H9 (cell line): ENCODE measurements around the gene CEACAM5. TPM values are rescaled to one million over a fixed set of nuclear protein-coding genes. Genes with fewer than 3 reads are reported as not detected.

Source experiments
- DNase-seq: peaks from one replicate; pipeline ENCODE4 v3.0.0-alpha.2; 2017
- H2AFZ ChIP-seq: one replicate; pipeline ENCODE4 v1.6.1; 2013; ENCODE audit warnings: mild to moderate bottlenecking, low read length, control low read depth, moderate library complexity
- H2AK5ac ChIP-seq: 2 replicates; pipeline ENCODE4 v1.6.1; 2013; ENCODE audit warnings: low read length, control low read depth, mixed read lengths; ENCODE audit not compliant: insufficient read length
- H2BK120ac ChIP-seq: one replicate; pipeline ENCODE4 v1.6.1; 2013; ENCODE audit warnings: low read depth, mild to moderate bottlenecking, low read length, control low read depth, inconsistent platforms; ENCODE audit not compliant: poor library complexity, severe bottlenecking
- H2BK12ac ChIP-seq: 2 replicates; pipeline ENCODE4 v1.6.1; 2013; ENCODE audit warnings: low read length, control low read depth, mixed read lengths, low read depth; ENCODE audit not compliant: insufficient read length
- H2BK15ac ChIP-seq: 2 replicates; pipeline ENCODE4 v1.6.1; 2013; ENCODE audit warnings: low read depth, low read length, control low read depth
- H2BK20ac ChIP-seq: one replicate; pipeline ENCODE4 v1.6.1; 2013; ENCODE audit warnings: low read depth, mild to moderate bottlenecking, low read length, control low read depth, inconsistent platforms; ENCODE audit not compliant: poor library complexity, severe bottlenecking
- H2BK5ac ChIP-seq: 2 replicates; pipeline ENCODE4 v1.6.1; 2013; ENCODE audit warnings: low read length, control low read depth, mixed read lengths; ENCODE audit not compliant: insufficient read length
- H3K14ac ChIP-seq: 2 replicates; pipeline ENCODE4 v1.6.1; 2013; ENCODE audit warnings: low read length, control low read depth; ENCODE audit not compliant: insufficient read depth
- H3K18ac ChIP-seq: 2 replicates; pipeline ENCODE4 v1.6.1; 2013; ENCODE audit warnings: low read depth, mild to moderate bottlenecking, mixed read lengths, low read length, control low read depth; ENCODE audit not compliant: insufficient read length
- H3K23ac ChIP-seq: 2 replicates; pipeline ENCODE4 v1.6.1; 2013; ENCODE audit warnings: low read length, control low read depth, mixed read lengths, low read depth; ENCODE audit not compliant: insufficient read length
- H3K23me2 ChIP-seq: 2 replicates; pipeline ENCODE4 v1.6.1; 2013; ENCODE audit warnings: low read depth, mild to moderate bottlenecking, mixed read lengths, low read length, control low read depth; ENCODE audit not compliant: insufficient read length, poor library complexity, severe bottlenecking
- H3K27ac ChIP-seq: 2 replicates; pipeline ENCODE4 v1.5.1; 2013; ENCODE audit warnings: low read length, control low read depth, mixed read lengths, low read depth; ENCODE audit not compliant: insufficient read length
- H3K27me3 ChIP-seq: 2 replicates; pipeline ENCODE4 v1.6.1; 2013; ENCODE audit warnings: low read length, control low read depth, inconsistent platforms; ENCODE audit not compliant: insufficient read depth
- H3K4ac ChIP-seq: 2 replicates; pipeline ENCODE4 v1.6.1; 2013; ENCODE audit warnings: low read depth, mild to moderate bottlenecking, control low read depth, inconsistent platforms, low read length, moderate library complexity
- H3K4me1 ChIP-seq: 2 replicates; pipeline ENCODE4 v1.6.1; 2013; ENCODE audit warnings: low read length, control low read depth, inconsistent platforms; ENCODE audit not compliant: insufficient read depth
- H3K4me2 ChIP-seq: 2 replicates; pipeline ENCODE4 v1.6.1; 2013; ENCODE audit warnings: low read length, control low read depth, mixed read lengths; ENCODE audit not compliant: insufficient read length, insufficient read depth
- H3K56ac ChIP-seq: 2 replicates; pipeline ENCODE4 v1.6.1; 2013; ENCODE audit warnings: low read depth, mild to moderate bottlenecking, mixed read lengths, low read length, control low read depth; ENCODE audit not compliant: insufficient read length
- H3K79me1 ChIP-seq: 2 replicates; pipeline ENCODE4 v1.6.1; 2013; ENCODE audit warnings: low read depth, mild to moderate bottlenecking, moderate library complexity, low read length, control low read depth, inconsistent platforms; ENCODE audit not compliant: insufficient read depth, poor library complexity, severe bottlenecking
- H3K79me2 ChIP-seq: 2 replicates; pipeline ENCODE4 v1.6.1; 2013; ENCODE audit warnings: low read length, control low read depth, inconsistent platforms; ENCODE audit not compliant: insufficient read depth
- H3K9ac ChIP-seq: 2 replicates; pipeline ENCODE4 v1.6.1; 2013; ENCODE audit warnings: low read length, control low read depth, mixed read lengths; ENCODE audit not compliant: insufficient read length; ENCODE audit errors: extremely low read depth
- H3K9me3 ChIP-seq: one replicate; pipeline ENCODE4 v1.6.1; 2013; ENCODE audit warnings: low read depth, low read length, inconsistent platforms; ENCODE audit not compliant: control insufficient read depth
- H3T11ph ChIP-seq: one replicate; pipeline ENCODE4 v1.6.1; 2013; ENCODE audit warnings: mild to moderate bottlenecking, low read length, control low read depth, inconsistent platforms
- H4K20me1 ChIP-seq: one replicate; pipeline ENCODE4 v1.6.1; 2013; ENCODE audit not compliant: control insufficient read depth, insufficient read length, insufficient read depth
- H4K5ac ChIP-seq: 2 replicates; pipeline ENCODE4 v1.6.1; 2013; ENCODE audit warnings: low read depth, mild to moderate bottlenecking, mixed read lengths, low read length, control low read depth; ENCODE audit not compliant: insufficient read length
- H4K8ac ChIP-seq: replicated peaks from 2 replicates; pipeline ENCODE4 v1.6.1; 2013; ENCODE audit warnings: low read length, control low read depth, mixed read lengths, low read depth; ENCODE audit not compliant: insufficient read length
- H4K91ac ChIP-seq: 2 replicates; pipeline ENCODE4 v1.6.1; 2013; ENCODE audit warnings: low read depth, mild to moderate bottlenecking, moderate library complexity, mixed read lengths, low read length, control low read depth; ENCODE audit not compliant: insufficient read length
- H3K27ac Mint-ChIP-seq, 3 experiments: 2 replicates in 2 of 3; 3 replicates in 1 of 3; pipeline ENCODE4 v1.8.0; 2020 to 2021; ENCODE audit warnings: mixed read lengths in 3 of 3, mild to moderate bottlenecking in 1 of 3, moderate library complexity in 1 of 3
- H3K27me3 Mint-ChIP-seq: 2 replicates; pipeline ENCODE4 v1.8.0; 2021; ENCODE audit warnings: low read depth, mild to moderate bottlenecking, moderate library complexity, mixed read lengths
- H3K36me3 Mint-ChIP-seq, 3 experiments: 2 replicates in 2 of 3; 3 replicates in 1 of 3; pipeline ENCODE4 v1.8.0; 2020 to 2021; ENCODE audit warnings: low read depth in 3 of 3, mixed read lengths in 3 of 3; ENCODE audit not compliant: insufficient read depth in 1 of 3
- H3K4me1 Mint-ChIP-seq, 2 experiments: 2 replicates each; pipeline ENCODE4 v1.8.0; 2020; ENCODE audit warnings: mixed read lengths in 2 of 2
- H3K4me3 Mint-ChIP-seq, 2 experiments: 2 replicates in 1 of 2; 3 replicates in 1 of 2; pipeline ENCODE4 v1.8.0; 2020 to 2021; ENCODE audit warnings: mild to moderate bottlenecking in 2 of 2, mixed read lengths in 2 of 2, moderate library complexity in 1 of 2
- H3K9me3 Mint-ChIP-seq, 2 experiments: 2 replicates in 1 of 2; 3 replicates in 1 of 2; pipeline ENCODE4 v1.8.0; 2020; ENCODE audit warnings: mild to moderate bottlenecking in 2 of 2, mixed read lengths in 2 of 2, moderate library complexity in 1 of 2
- CTCF ChIP-seq: fragments of 200-600 bp; sonication (generic); conservative IDR thresholded peaks from 3 replicates; pipeline ENCODE4 v1.8.0; 2021; ENCODE audit warnings: antibody characterized with exemption, mild to moderate bottlenecking
- WGBS: extraction: QIAGEN DNeasy Blood & Tissue Kit; methylation state at CpG from one replicate; pipeline ENCODE4 v1.1.7; 2013; ENCODE audit warnings: missing lambda C conversion rate, low lambda C conversion rate, mixed read lengths; ENCODE audit not compliant: insufficient read length; ENCODE audit errors: extremely low coverage; 5-methylcytosine and 5-hydroxymethylcytosine counted together
- total RNA-seq: library from RNA; stranded (reverse); gene quantifications from 2 replicates; pipeline ENCODE4 v1.2.1, GENCODE V29; 2021

CEACAM5 gene
- total RNA-seq, 1 experiment from 2014 or later: not detected

GRCh38 chr19:41696402-41697197, 11.8 kb upstream of the CEACAM5 start:
- Histone ChIP-seq H4K20me1 (no peaks in the 10 kb centered on the region), H3K4me1 (no peaks in the 10 kb centered on the region), H3K27me3 (no peaks in the 10 kb centered on the region), H2BK12ac (no peak overlapping the region), H3K56ac (no peak overlapping the region), H2BK5ac (no peak overlapping the region), H3K79me2 (no peaks in the 10 kb centered on the region), H3T11ph (no peak overlapping the region), H2BK120ac (no peak overlapping the region), H3K79me1 (no peaks in the 10 kb centered on the region), H3K23me2 (no peaks in the 10 kb centered on the region), H4K5ac (no peak overlapping the region), H4K91ac (no peak overlapping the region), H3K18ac (no peak overlapping the region), H3K4me2 (no peak overlapping the region), H3K27ac (no peak overlapping the region), H2AK5ac (no peak overlapping the region), H3K23ac (no peak overlapping the region), H3K4ac (no peak overlapping the region), H2BK15ac (no peak overlapping the region), H2AFZ (no peak overlapping the region), H3K9me3 (peaks cover 46% of the 10 kb centered on the region), H3K9ac (no peak overlapping the region), H2BK20ac (no peak overlapping the region), H4K8ac (no peak overlapping the region), H3K14ac (no peak overlapping the region)
- Mint-ChIP-seq H3K36me3 (peaks cover 0 to 24% (median 5%) of the 10 kb centered on the region in 3 experiments; a peak in 5 of 7 replicates), H3K4me1 (no peaks in the 10 kb centered on the region), H3K4me3 (no peak overlapping the region), H3K27me3 (no peaks in the 10 kb centered on the region; the same call in 1 of the 2 replicates), H3K27ac (no peak overlapping the region), H3K9me3 (peaks cover 82 to 96% of the 10 kb centered on the region in 2 experiments)
- TF ChIP-seq CTCF: no peak
- WGBS: no CpG with 5 or more reads among the region's 7 CpGs
- DNase-seq: peak; percentile 35
